Myocyte (in vitro differentiated cells): ENCODE results near the gene CCDC195. TPM values are rescaled to one million over a fixed set of nuclear protein-coding genes. Genes with fewer than 3 reads are reported as not detected.
A peak's percentile ranks its signal among the peaks of the same experiment; 100 is the strongest.
"Not testable (repeated sequence)": the region's sequence is repeated elsewhere in the genome, so short reads cannot be mapped to it uniquely, and the experiment has no call there.

Experiments
- DNase-seq: peaks from one replicate; pipeline ENCODE4 v3.0.0-alpha.2; 2012; ENCODE audit warnings: low read depth
- total RNA-seq: library from RNA; depleted of rRNA; stranded (reverse); fragments of >200 nt; gene quantifications from 2 replicates; pipeline ENCODE4 v1.2.3, GENCODE V29; 2014

Gene CCDC195
- total RNA-seq, 1 donor from 2014 or later: not detected

DNA sequence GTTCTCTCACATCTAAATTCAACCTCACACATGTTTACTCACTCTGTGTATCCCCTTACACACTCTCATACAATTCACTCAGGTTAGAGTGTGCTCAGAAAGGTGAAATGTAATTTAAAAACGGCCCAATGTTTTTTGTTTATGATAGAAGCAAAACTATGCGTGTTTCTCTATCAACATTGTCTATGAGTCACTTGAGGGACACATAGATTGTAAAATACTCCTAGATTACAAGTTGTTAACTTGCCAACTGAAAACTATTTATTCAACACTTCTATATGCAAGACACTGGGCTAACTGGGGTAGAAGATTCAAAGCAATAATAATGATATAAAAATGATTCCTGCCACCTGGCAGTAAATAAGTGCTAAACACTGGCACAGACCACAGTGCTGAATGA is 24.6 kb downstream of the CCDC195 start:
- no peak for DNase-seq

DNA sequence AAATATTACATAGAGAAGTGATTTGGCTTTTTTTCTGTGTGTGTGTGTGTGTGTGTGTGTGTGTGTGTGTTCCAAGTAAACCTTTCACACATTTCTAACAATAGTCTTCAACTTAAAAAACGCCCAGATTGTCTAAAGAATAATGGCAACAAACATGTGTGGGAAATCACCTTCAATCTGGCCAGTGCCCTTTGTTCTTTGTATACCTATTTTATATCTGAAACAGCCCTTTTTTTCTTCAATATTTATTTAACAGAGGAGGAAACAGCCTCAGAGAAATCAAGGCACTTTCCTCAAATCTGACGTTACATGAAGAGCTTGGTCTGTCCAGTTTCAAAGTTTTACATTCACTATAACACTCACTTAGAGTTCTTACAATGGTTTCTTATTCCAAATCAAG is 25.3 kb downstream of the CCDC195 start:
- no peak for DNase-seq

- no peak for DNase-seq
Measured at GRCh38 chr2:224689539-224689938, 26.6 kb downstream of the CCDC195 start.

DNA sequence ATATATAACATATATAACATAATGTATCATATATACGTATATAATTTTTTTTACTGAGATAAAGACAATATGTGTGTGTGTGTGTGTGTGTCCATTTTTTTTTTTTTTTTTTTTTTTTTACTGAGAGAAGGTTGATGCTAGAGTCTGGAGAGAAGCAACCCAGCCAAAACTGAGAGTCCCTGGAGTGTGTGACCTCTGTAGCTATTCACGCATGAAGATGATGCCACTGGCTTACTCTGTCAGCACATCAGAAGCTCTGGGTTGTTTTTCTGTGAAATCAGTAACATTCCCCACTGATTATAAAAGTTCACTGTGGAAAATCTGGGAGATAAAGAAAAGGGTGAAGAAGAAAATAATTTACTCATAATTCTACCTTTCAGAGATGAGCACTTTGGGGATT is 27.2 kb downstream of the CCDC195 start:
- no peak for DNase-seq

DNA sequence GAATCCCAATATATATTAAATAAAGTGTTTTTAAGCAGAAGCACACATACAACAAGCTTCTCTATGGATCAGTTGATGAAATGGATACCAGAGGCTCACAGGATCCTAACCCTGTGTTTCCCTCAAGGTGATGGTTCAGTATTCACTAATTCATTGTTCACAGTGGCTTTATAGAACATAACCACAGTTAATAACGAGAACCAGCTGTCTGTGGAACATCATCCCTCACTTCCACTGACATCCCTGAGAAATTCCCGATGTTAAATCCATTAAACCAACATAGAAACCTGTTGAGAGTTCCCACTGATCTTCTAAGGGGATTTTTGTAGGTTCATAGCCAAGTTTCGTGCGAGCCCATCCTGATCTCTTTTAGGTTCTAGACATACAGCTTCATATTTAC is 29.0 kb downstream of the CCDC195 start:
- peak; percentile 6 for DNase-seq

DNA sequence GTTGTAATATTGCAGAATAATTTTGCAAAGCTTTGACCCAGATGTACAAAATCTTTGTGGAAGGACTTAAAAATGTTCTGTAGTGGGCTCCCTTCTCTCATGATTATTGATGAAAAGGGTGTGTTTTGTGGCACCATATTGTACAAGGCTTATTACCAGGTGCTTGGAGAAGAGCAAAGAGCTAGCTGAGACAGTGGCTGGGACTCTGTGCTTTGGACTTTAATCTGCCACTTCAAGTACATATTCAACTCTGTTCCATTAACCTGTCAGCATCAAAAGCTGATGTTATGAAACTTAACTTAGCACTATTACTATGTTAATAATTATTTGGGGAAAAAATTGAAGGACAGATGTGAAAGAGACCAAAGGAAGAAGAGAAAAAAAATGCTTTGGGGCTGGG is 31.0 kb downstream of the CCDC195 start:
- DNase-seq: no peak

- peak; percentile 26 for DNase-seq
Measured at GRCh38 chr2:224682134-224682533, 34.0 kb downstream of the CCDC195 start.

- DNase-seq: peak; percentile 33
Measured at GRCh38 chr2:224671731-224672130, 44.4 kb downstream of the CCDC195 start.

GRCh38 chr2:224670203-224670602 is 46.0 kb downstream of the CCDC195 start:
- DNase-seq: no peak

GRCh38 chr2:224669449-224669848 is 46.7 kb downstream of the CCDC195 start:
- DNase-seq: peak; percentile 18

DNA sequence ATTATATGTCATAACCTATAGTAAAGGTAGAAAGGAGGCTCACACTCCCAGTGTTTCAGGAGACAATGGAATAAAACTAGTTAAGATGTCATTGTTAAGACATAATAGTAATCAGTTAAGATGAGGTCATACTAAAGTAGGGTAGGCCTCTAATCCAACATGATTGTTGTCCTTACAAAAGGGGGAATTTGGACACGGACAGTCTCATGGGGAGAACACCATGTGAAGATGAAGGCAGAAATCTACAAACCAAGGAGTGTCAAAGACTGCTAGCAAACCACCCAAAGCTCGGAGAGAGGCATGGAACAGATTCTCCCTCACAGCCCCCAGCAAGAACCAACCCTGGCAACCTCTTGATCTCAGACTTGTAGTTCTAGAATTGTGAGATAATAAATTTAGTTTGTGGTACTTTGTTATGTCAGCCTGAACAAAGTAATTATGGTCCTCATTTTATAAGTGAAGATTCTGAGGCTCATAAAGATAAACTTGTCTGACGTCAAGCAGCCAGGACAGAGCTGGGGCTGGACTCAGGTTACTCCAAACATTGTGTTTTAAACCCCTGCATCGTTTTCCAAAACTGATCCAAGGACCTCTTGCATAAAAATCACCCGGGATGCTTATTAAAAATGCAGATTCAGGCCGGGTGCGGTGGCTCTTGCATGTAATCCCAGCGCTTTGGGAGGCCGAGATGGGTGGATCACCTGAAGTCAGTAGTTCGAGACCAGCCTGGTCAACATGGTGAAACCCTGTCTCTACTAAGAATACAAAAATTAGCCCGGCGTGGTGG is 47.8 kb downstream of the CCDC195 start:
- no peak for DNase-seq

- DNase-seq: no peak
Measured at GRCh38 chr2:224666951-224667553, 49.1 kb downstream of the CCDC195 start.

GRCh38 chr2:224663322-224663721 is 52.8 kb downstream of the CCDC195 start:
- DNase-seq: not testable (repeated sequence)

GRCh38 chr2:224661708-224662107 is 54.5 kb downstream of the CCDC195 start:
- DNase-seq: not testable (repeated sequence)

DNA sequence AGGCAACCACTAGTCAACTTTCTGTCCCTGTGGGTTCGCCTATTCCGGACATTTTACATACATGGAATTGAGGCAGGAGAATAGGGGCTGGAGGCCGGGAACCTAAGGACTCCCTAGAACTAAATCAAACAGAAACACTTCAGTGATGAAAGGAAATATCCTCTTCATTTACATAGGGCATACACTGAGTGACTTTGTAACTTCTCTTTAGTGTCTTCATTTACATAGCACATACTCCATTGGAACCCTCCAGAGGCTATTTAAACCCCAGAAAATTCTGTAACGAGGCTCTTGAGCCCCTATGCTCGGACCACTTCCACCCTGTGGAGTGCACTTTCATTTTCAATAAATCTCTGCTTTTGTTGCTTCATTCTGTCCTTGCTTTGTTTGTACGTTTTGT is 56.5 kb downstream of the CCDC195 start:
- DNase-seq: no peak

DNA sequence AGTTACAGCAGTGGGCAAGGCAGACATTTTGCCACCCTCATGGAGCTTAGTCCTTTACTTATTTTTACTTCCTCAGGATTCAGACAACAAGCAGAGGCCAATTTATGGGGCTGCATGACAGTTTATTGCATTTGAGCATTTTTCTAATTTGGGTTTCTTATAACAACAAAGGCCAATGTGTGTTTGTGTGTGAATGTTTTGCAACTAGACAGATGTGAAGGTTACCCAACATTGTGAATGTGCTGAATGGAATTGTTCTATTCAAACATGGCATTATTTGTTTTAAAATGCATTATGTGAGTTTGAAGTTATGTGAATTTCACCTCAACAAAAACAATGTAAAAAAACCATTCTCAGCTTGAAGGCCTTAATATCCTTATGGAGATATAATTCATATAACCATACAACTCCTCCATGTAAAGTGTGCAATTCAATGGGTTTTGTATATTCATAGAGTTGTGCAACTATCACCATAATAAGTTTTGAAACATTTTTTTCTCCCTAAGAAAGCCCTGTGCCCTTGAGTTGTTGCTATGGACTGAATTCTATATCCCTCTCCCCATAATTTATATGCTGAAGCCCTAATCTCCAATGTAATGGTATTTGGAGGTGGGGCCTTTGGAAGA is 57.3 kb downstream of the CCDC195 start:
- DNase-seq: peak; percentile 16

- no peak for DNase-seq
Measured at GRCh38 chr2:224657349-224657748, 58.8 kb downstream of the CCDC195 start.

GRCh38 chr2:224655006-224655537 is 61.1 kb downstream of the CCDC195 start:
- no peak for DNase-seq
